Sigmoid colon (tissue), 4 donors: ENCODE results near the gene CDKAL1.

ENCODE experiments used
- EP300 ChIP-seq, 4 donors: sonication (generic); formaldehyde crosslinking; IDR thresholded peaks; one replicate each; pipeline ENCODE4 v1.6.1; 2017; ENCODE audit warnings: antibody characterized with exemption in 4 of 4
- POLR2A ChIP-seq, 2 donors: fragments of 450-650 bp; IDR thresholded peaks; one replicate each; pipeline ENCODE4 v1.6.1; 2016; ENCODE audit warnings: antibody characterized with exemption in 2 of 2, mild to moderate bottlenecking in 2 of 2, moderate library complexity in 2 of 2
- POLR2AphosphoS5 ChIP-seq, 4 donors: sonication (generic); formaldehyde crosslinking; IDR thresholded peaks; one replicate each; pipeline ENCODE4 v1.6.1; 2017; ENCODE audit warnings: antibody characterized with exemption in 4 of 4
- TF ChIP-seq, protein P1 (sequence below), 4 experiments: fragments of 450-650 bp in 3 of 4; fragments of 200-600 bp in 1 of 4; IDR thresholded peaks; one replicate each; pipeline ENCODE4 v1.5.1; 2016 to 2019; ENCODE audit warnings: antibody characterized with exemption in 4 of 4, mild to moderate bottlenecking in 3 of 4, moderate library complexity in 2 of 4

DNA sequence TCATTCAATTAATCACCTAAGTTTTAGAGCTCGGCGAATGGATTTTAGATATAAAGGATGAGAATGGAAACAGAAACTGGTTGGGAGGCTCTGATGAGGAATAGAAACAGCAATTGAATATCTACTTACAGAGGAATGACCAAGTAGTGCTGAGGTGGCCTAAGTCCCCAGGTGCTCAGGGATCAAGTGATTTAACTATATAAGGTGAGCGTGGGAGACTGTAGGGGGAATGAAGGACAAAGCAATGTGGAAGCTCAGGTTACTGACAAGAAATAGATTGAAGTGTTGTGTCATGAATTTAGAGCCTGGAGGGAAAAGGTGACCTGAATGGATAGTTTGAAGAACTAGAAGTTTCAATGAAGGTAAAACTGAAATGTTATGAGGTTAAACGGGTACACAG, 563.9 kb downstream of the CDKAL1 start:
- TF ChIP-seq POLR2A (IDR thresholded peaks at IDR 0.05) (no peak), POLR2AphosphoS5 (IDR thresholded peaks at IDR 0.05) (no peak), EP300 (IDR thresholded peaks at IDR 0.05) (no peak)
- TF ChIP-seq, protein P1, sequence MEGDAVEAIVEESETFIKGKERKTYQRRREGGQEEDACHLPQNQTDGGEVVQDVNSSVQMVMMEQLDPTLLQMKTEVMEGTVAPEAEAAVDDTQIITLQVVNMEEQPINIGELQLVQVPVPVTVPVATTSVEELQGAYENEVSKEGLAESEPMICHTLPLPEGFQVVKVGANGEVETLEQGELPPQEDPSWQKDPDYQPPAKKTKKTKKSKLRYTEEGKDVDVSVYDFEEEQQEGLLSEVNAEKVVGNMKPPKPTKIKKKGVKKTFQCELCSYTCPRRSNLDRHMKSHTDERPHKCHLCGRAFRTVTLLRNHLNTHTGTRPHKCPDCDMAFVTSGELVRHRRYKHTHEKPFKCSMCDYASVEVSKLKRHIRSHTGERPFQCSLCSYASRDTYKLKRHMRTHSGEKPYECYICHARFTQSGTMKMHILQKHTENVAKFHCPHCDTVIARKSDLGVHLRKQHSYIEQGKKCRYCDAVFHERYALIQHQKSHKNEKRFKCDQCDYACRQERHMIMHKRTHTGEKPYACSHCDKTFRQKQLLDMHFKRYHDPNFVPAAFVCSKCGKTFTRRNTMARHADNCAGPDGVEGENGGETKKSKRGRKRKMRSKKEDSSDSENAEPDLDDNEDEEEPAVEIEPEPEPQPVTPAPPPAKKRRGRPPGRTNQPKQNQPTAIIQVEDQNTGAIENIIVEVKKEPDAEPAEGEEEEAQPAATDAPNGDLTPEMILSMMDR (IDR thresholded peaks at IDR 0.05): no peak
